IPS-NIHi11 (cell line): ENCODE data around the gene CD22.
A peak's percentile ranks its signal among the peaks of the same experiment; 100 is the strongest.

Source experiments
- DNase-seq: peaks from one replicate; pipeline ENCODE4 v3.0.0; 2012; ENCODE audit warnings: mixed read lengths, low spot score

The CD22 gene

GRCh38 chr19:35314031-35314430 lies 15.0 kb upstream of the CD22 start:
- DNase-seq = no peak

- no peak for DNase-seq
Measured at GRCh38 chr19:35314858-35315470, 14.0 kb upstream of the CD22 start.

- no peak for DNase-seq
Measured at GRCh38 chr19:35315883-35316282, 13.1 kb upstream of the CD22 start.

GRCh38 chr19:35316560-35316959 lies 12.4 kb upstream of the CD22 start:
- peak; percentile 1 for DNase-seq

- peak; percentile 2 for DNase-seq
Measured at GRCh38 chr19:35317464-35318043, 11.4 kb upstream of the CD22 start.

GRCh38 chr19:35318679-35319448 lies 10.1 kb upstream of the CD22 start:
- DNase-seq = peak; percentile 22

- DNase-seq = no peak
Measured at GRCh38 chr19:35320065-35320713, 8.8 kb upstream of the CD22 start.

- DNase-seq = no peak
Measured at GRCh38 chr19:35321291-35321690, 7.7 kb upstream of the CD22 start.

GRCh38 chr19:35322014-35322413 lies 7.0 kb upstream of the CD22 start:
- no peak for DNase-seq

GRCh38 chr19:35327642-35328041 lies 1.3 kb upstream of the CD22 start:
- no peak for DNase-seq

- no peak for DNase-seq
Measured at GRCh38 chr19:35329323-35329722, 336 bp downstream of the CD22 start.

- no peak for DNase-seq
Measured at GRCh38 chr19:35330475-35330874, 1.5 kb downstream of the CD22 start.

GRCh38 chr19:35331551-35332214 lies 2.7 kb downstream of the CD22 start:
- DNase-seq = no peak

GRCh38 chr19:35332817-35333216 lies 3.8 kb downstream of the CD22 start:
- DNase-seq = no peak

GRCh38 chr19:35334144-35334753 lies 5.3 kb downstream of the CD22 start:
- no peak for DNase-seq

GRCh38 chr19:35336166-35336955 lies 7.4 kb downstream of the CD22 start:
- DNase-seq = no peak

- peak; percentile 4 for DNase-seq
Measured at GRCh38 chr19:35337097-35337983, 8.4 kb downstream of the CD22 start.

GRCh38 chr19:35337984-35338296 lies 9.0 kb downstream of the CD22 start:
- peak; percentile 7 for DNase-seq

GRCh38 chr19:35340431-35340830 lies 11.4 kb downstream of the CD22 start:
- no peak for DNase-seq

GRCh38 chr19:35341006-35341405 lies 12.0 kb downstream of the CD22 start:
- no peak for DNase-seq
